ENCODE data around the gene TRIM54.
"Not testable (repeated sequence)": the region's sequence is repeated elsewhere in the genome, so short reads cannot be mapped to it uniquely, and the experiment has no call there.

The TRIM54 gene

GRCh38 chr2:27264753-27265535 is 17.3 kb upstream of the TRIM54 start (continued):
- TF ChIP-seq KLF16 (tag by site-specific recombination; IDR thresholded peaks at IDR 0.05), result 0 out of 2 replicates have a peak, but pooled peaks have one; percentile 7
- TF ChIP-seq ZNF600 (tag by site-specific recombination; IDR thresholded peaks at IDR 0.05), result peak; percentile 64
- TF ChIP-seq SP3 (tag by site-specific recombination; IDR thresholded peaks at IDR 0.05), result peak; percentile 20; the same call in 1 of the 2 replicates
- no peak for TF ChIP-seq ZNF37A (tag by site-specific recombination; IDR thresholded peaks at IDR 0.05)
- peak; percentile 35; the same call in 1 of the 2 replicates for TF ChIP-seq ZNF501 (tag by site-specific recombination; IDR thresholded peaks at IDR 0.05)
- peak; percentile 80 for TF ChIP-seq ZNF629 (tag by site-specific recombination; IDR thresholded peaks at IDR 0.05)
- TF ChIP-seq ZXDB (tag by site-specific recombination; IDR thresholded peaks at IDR 0.05), result peak; percentile 94
- no peak for TF ChIP-seq ZNF341 (tag by site-specific recombination; IDR thresholded peaks at IDR 0.05; ENCODE audit: low read depth)
- peak; percentile 69; the same call in 1 of the 2 replicates for TF ChIP-seq PBX3 (CRISPR knock-in tag; IDR thresholded peaks at IDR 0.05)
- 0 out of 2 replicates have a peak, but pooled peaks have one; percentile 31 for TF ChIP-seq ATF2 (tag by site-specific recombination; IDR thresholded peaks at IDR 0.05; ENCODE audit: low read depth)
- 0 out of 2 replicates have a peak, but pooled peaks have one; percentile 34 for TF ChIP-seq ZNF449 (tag by site-specific recombination; IDR thresholded peaks at IDR 0.05)
- 0 out of 2 replicates have a peak, but pooled peaks have one; percentile 18 for TF ChIP-seq ZNF423 (tag by site-specific recombination; IDR thresholded peaks at IDR 0.05)
- TF ChIP-seq ZNF549 (tag by site-specific recombination; IDR thresholded peaks at IDR 0.05), result no peak

DNA sequence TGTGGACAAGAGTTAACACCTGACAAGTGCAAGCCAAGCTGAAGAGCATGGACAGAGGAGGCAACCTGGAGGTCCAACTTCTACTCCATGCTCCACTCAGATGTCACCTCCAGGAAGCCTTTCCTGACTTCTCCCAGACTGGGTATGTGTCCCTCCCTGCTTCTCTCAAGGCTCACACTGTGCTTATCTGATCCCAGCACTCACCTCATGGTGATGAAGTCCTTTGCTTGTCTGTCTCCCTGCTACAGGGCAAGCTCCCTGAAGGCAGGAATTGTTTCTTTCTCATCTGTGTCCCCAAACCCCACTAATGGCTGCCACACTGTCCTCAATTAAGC is 16.7 kb upstream of the TRIM54 start:
- no peaks in the 10 kb centered on the region for H3K36me3 ChIP-seq (ENCODE audit: control insufficient read depth in 2 of 2, insufficient read depth in 1 of 2, low read length in 2 of 2)
- no peak overlapping the region for H3K4me3 ChIP-seq (ENCODE audit: low read depth, low read length)
- TF ChIP-seq ZNF335 (tag by site-specific recombination; conservative IDR thresholded peaks at IDR 0.05) (peak; percentile 38; the same call in 1 of the 2 replicates), ZNF292 (tag by site-specific recombination; IDR thresholded peaks at IDR 0.05; ENCODE audit: borderline replicate concordance, low read depth) (no peak)
- no peaks in the 10 kb centered on the region for H3K9me3 ChIP-seq (ENCODE audit: control insufficient read depth, insufficient read depth, low read depth, low read length)
- H3K27ac ChIP-seq (ENCODE audit: extremely low read depth, low read depth, low read length), result no peak overlapping the region
- POLR2A ChIA-PET, result interaction anchor here (1.0 kb wide), 1 partner anchor 15 kb away, joined by 3 read pairs; no protein-coding TSS in a partner anchor
- CTCF ChIA-PET, result interaction anchor here (0.6 to 6.2 kb wide), 18 partner anchors 8 to 668 kb away, joined by 3 to 96 read pairs (median 5); partner anchors contain the start of gene TRIM54
- H3K4me1 ChIP-seq (ENCODE audit: control insufficient read depth, insufficient read depth, low read length), result peaks cover 9% of the 10 kb centered on the region

- H3K9me3 ChIP-seq (ENCODE audit: control insufficient read depth, insufficient read depth, low read depth, low read length); POLR2A ChIA-PET; H3K36me3 ChIP-seq (ENCODE audit: control insufficient read depth in 2 of 2, insufficient read depth in 1 of 2, low read length in 2 of 2); H3K27ac ChIP-seq (ENCODE audit: extremely low read depth, low read depth, low read length); H3K4me3 ChIP-seq (ENCODE audit: low read depth, low read length); H3K4me1 ChIP-seq (ENCODE audit: control insufficient read depth, insufficient read depth, low read length): not testable (repeated sequence)
- TF ChIP-seq ZFHX2 (tag by site-specific recombination; conservative IDR thresholded peaks at IDR 0.05) (peak; percentile 56), EGR2 (tag by site-specific recombination; IDR thresholded peaks at IDR 0.05; ENCODE audit: low read depth) (peak; percentile 71)
- CTCF ChIA-PET, result interaction anchor here (1.8 kb wide), 1 partner anchor 35 kb away, joined by 8 read pairs; no protein-coding TSS in a partner anchor
Measured at GRCh38 chr2:27268296-27268695, 13.9 kb upstream of the TRIM54 start.
